ENCODE measurements around the gene CRISPLD2.

DNA sequence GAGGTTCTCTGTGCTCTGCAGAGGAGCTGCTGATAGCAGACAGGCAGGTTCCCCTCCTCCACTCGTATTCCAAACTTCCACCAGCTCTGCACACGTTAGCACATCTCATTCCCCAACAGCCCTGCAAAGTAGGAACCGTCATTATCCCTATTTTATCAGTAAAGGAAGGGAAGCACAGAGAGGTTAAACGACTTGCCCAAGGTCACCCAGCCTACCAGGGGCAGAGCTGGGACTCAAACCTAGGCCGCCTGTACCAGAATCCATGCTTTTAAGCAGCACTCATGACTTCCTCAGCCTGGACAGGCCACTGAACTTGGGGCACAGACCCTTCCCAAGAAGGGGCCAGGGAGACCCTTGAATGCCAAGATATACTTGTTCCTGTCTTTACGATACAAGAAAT lies 75.2 kb downstream of the CRISPLD2 start:
- TF ChIP-seq, protein P1, sequence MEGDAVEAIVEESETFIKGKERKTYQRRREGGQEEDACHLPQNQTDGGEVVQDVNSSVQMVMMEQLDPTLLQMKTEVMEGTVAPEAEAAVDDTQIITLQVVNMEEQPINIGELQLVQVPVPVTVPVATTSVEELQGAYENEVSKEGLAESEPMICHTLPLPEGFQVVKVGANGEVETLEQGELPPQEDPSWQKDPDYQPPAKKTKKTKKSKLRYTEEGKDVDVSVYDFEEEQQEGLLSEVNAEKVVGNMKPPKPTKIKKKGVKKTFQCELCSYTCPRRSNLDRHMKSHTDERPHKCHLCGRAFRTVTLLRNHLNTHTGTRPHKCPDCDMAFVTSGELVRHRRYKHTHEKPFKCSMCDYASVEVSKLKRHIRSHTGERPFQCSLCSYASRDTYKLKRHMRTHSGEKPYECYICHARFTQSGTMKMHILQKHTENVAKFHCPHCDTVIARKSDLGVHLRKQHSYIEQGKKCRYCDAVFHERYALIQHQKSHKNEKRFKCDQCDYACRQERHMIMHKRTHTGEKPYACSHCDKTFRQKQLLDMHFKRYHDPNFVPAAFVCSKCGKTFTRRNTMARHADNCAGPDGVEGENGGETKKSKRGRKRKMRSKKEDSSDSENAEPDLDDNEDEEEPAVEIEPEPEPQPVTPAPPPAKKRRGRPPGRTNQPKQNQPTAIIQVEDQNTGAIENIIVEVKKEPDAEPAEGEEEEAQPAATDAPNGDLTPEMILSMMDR (IDR thresholded peaks at IDR 0.05): no peak
- TF ChIP-seq POLR2A (IDR thresholded peaks at IDR 0.05): no peak

Data from Peyer's patch (tissue), 4 donors.